Measurements from ENCODE around the gene IFT27. TPM values are rescaled to one million over a fixed set of nuclear protein-coding genes. Genes with fewer than 3 reads are reported as not detected.

Gene IFT27
- total and polyA plus RNA-seq, 2 donors (not counting 1 experiment from before 2014, with no cell fraction given), result 14.1 to 19.0 TPM

DNA sequence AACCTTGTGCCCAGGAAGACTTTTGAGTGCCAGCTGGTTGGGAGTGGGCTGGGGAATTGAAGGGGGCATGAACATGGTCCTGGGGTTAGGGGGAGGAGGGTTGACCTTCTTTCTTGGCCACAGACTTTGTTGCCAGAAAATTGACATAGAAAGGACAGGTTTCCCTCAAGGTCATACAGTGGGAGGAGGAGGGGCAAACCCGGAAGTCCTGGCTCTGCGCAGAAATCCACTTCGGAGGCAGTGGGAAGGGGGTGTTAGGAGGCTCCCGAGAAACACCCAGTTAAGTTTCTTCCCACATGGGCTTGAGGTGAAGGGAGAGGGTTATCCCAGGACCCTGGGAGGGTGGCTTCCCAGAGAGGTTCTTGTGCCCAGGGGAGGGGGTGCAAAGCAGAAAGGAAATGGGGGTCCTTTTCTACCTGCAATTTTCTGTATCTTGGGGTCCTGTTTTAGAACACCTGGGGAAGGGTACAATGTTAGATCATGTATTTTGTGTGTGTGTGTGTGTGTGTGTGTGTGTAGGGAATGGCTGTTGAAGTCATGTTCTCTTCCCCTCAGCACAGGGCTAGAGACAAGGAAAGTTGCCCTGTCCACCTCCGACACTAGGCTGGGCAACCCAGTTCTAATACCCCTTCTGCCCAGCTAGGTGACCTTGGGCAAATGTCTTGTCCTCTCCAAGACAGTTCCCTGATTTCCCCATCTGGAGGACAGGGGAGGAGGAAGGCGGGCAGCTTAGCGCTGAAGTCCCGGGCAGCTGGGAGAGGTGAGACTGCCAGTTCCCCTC is 39.8 kb upstream of the IFT27 start:
- no peak for DNase-seq (ENCODE audit: low read depth in 2 of 2)
- Histone ChIP-seq H3K27ac (ENCODE audit: insufficient read depth, low read length) (no peak overlapping the region), H3K9ac (ENCODE audit: insufficient read depth, low read length) (no peak overlapping the region), H3K9me3 (ENCODE audit: control insufficient read depth, insufficient read depth, low read depth, low read length) (no peaks in the 10 kb centered on the region), H3K36me3 (ENCODE audit: control insufficient read depth, insufficient read depth, low read length) (no peaks in the 10 kb centered on the region), H3K4me2 (ENCODE audit: extremely low read depth, insufficient read depth, low read length) (no peak overlapping the region), H3K79me2 (ENCODE audit: control insufficient read depth, insufficient read depth, low read length) (no peaks in the 10 kb centered on the region), H3K4me1 (ENCODE audit: control insufficient read depth, extremely low read depth, insufficient read depth, low read length) (no peaks in the 10 kb centered on the region), H4K20me1 (ENCODE audit: control insufficient read depth, extremely low read depth, insufficient read depth, low read length) (no peaks in the 10 kb centered on the region), H3K27me3 (ENCODE audit: control insufficient read depth, insufficient read depth, low read length) (peaks cover 38% of the 10 kb centered on the region), H2AFZ (ENCODE audit: low read length) (no peak overlapping the region), H3K4me3 (replicated peaks in 1 of 4; ENCODE audit: control extremely low read depth in 1 of 4, insufficient read depth in 1 of 4, low read depth in 3 of 4, low read length in 4 of 4) (no peak overlapping the region)
- TF ChIP-seq EZH2 (IDR thresholded peaks at IDR 0.05; ENCODE audit: low read length, missing control alignments), result peak; percentile 64
- TF ChIP-seq, protein P1, sequence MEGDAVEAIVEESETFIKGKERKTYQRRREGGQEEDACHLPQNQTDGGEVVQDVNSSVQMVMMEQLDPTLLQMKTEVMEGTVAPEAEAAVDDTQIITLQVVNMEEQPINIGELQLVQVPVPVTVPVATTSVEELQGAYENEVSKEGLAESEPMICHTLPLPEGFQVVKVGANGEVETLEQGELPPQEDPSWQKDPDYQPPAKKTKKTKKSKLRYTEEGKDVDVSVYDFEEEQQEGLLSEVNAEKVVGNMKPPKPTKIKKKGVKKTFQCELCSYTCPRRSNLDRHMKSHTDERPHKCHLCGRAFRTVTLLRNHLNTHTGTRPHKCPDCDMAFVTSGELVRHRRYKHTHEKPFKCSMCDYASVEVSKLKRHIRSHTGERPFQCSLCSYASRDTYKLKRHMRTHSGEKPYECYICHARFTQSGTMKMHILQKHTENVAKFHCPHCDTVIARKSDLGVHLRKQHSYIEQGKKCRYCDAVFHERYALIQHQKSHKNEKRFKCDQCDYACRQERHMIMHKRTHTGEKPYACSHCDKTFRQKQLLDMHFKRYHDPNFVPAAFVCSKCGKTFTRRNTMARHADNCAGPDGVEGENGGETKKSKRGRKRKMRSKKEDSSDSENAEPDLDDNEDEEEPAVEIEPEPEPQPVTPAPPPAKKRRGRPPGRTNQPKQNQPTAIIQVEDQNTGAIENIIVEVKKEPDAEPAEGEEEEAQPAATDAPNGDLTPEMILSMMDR (conservative IDR thresholded peaks at IDR 0.05 in 1 of 2, IDR thresholded peaks at IDR 0.05 in 1 of 2; ENCODE audit: low read depth in 1 of 2, low read length in 2 of 2), result no peak

DNA sequence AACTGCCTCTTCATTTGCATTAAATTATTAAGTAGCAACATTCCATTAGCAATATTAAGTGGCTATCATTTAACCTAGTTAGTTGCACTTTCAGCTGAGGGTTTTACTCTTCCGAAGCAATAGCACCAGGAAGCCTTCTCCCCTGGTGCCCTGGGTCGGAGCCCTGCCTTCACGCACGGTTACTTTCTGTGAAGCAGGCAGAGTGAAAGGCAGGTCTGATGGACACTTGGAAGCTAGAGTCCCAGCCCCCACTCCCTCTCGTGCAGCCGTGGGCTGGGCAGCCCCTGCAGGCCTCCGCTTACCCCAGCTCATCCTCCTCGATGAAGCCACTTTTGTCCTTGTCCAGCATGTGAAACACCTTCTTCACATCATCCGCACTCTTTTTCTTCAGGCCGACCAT is 38.9 kb upstream of the IFT27 start:
- DNase-seq (ENCODE audit: low read depth in 2 of 2), result no peak
- Histone ChIP-seq H3K4me2 (ENCODE audit: extremely low read depth, insufficient read depth, low read length) (no peak overlapping the region), H3K4me3 (replicated peaks in 1 of 4; ENCODE audit: control extremely low read depth in 1 of 4, insufficient read depth in 1 of 4, low read depth in 3 of 4, low read length in 4 of 4) (no peak overlapping the region), H4K20me1 (ENCODE audit: control insufficient read depth, extremely low read depth, insufficient read depth, low read length) (no peaks in the 10 kb centered on the region), H2AFZ (ENCODE audit: low read length) (no peak overlapping the region), H3K4me1 (ENCODE audit: control insufficient read depth, extremely low read depth, insufficient read depth, low read length) (no peaks in the 10 kb centered on the region), H3K9ac (ENCODE audit: insufficient read depth, low read length) (no peak overlapping the region), H3K27ac (ENCODE audit: insufficient read depth, low read length) (no peak overlapping the region), H3K36me3 (ENCODE audit: control insufficient read depth, insufficient read depth, low read length) (no peaks in the 10 kb centered on the region), H3K27me3 (ENCODE audit: control insufficient read depth, insufficient read depth, low read length) (peaks cover 31% of the 10 kb centered on the region), H3K79me2 (ENCODE audit: control insufficient read depth, insufficient read depth, low read length) (no peaks in the 10 kb centered on the region), H3K9me3 (ENCODE audit: control insufficient read depth, insufficient read depth, low read depth, low read length) (no peaks in the 10 kb centered on the region)
- TF ChIP-seq EZH2 (IDR thresholded peaks at IDR 0.05; ENCODE audit: low read length, missing control alignments), result peak; percentile 14
- TF ChIP-seq, protein P1 (conservative IDR thresholded peaks at IDR 0.05 in 1 of 2, IDR thresholded peaks at IDR 0.05 in 1 of 2; ENCODE audit: low read depth in 1 of 2, low read length in 2 of 2), result no peak

DNA sequence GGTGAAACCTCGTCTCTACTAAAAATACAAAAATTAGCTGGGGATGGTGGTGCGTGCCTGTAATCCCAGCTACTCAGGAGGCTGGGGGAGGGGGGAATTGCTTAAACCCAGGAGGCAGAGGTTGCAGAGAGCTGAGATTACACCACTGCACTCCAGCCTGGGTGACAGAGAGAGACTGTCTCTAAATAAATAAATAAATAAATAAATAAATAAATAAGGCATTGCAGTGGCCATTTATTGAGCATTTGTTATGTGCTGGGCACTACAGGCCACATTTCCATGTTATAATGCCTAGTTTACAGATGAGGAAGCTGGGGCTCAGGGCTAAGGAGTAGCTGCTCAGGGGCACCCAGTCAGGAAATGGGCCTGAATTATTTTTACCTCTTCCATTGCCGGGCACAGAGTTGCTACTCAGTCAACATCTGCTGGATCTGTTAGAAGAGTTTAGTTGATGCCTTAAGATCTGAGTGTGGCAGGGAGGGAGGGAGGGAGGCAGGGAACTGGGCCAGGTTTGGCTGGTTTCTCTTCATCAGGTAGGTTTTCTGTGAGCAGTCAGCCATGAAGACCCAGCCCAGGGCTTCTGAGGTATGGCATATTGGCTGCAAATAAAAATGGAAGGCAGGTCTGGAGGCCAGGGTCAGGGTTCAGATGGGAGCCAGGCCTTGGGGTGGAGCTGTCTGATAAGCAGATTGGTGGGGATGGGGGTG is 35.3 kb upstream of the IFT27 start:
- no peak overlapping the region for H3K9ac ChIP-seq (ENCODE audit: insufficient read depth, low read length)
- H3K27ac ChIP-seq (ENCODE audit: insufficient read depth, low read length), result no peak overlapping the region
- H2AFZ ChIP-seq (ENCODE audit: low read length), result no peak overlapping the region
- H4K20me1 ChIP-seq (ENCODE audit: control insufficient read depth, extremely low read depth, insufficient read depth, low read length), result no peaks in the 10 kb centered on the region
- H3K4me1 ChIP-seq (ENCODE audit: control insufficient read depth, extremely low read depth, insufficient read depth, low read length), result no peaks in the 10 kb centered on the region
- H3K79me2 ChIP-seq (ENCODE audit: control insufficient read depth, insufficient read depth, low read length), result no peaks in the 10 kb centered on the region
- TF ChIP-seq, protein P1 (conservative IDR thresholded peaks at IDR 0.05 in 1 of 2, IDR thresholded peaks at IDR 0.05 in 1 of 2; ENCODE audit: low read depth in 1 of 2, low read length in 2 of 2), result no peak
- TF ChIP-seq EZH2 (IDR thresholded peaks at IDR 0.05; ENCODE audit: low read length, missing control alignments), result no peak
- peaks cover 23% of the 10 kb centered on the region for H3K27me3 ChIP-seq (ENCODE audit: control insufficient read depth, insufficient read depth, low read length)
- no peak overlapping the region for H3K4me2 ChIP-seq (ENCODE audit: extremely low read depth, insufficient read depth, low read length)
- no peaks in the 10 kb centered on the region for H3K9me3 ChIP-seq (ENCODE audit: control insufficient read depth, insufficient read depth, low read depth, low read length)
- no peak for DNase-seq (ENCODE audit: low read depth in 2 of 2)
- H3K4me3 ChIP-seq (replicated peaks in 1 of 4; ENCODE audit: control extremely low read depth in 1 of 4, insufficient read depth in 1 of 4, low read depth in 3 of 4, low read length in 4 of 4), result no peak overlapping the region
- no peaks in the 10 kb centered on the region for H3K36me3 ChIP-seq (ENCODE audit: control insufficient read depth, insufficient read depth, low read length)
